SK-N-MC (cell line): ENCODE data around the gene TIMM10.

Source experiments
- DNase-seq: peaks from one replicate; pipeline ENCODE4 v3.0.0-alpha.2; 2011; ENCODE audit warnings: low read depth, low spot score
- H3K27ac ChIP-seq: fragments of 200-600 bp; sonication (generic); 2 replicates; pipeline ENCODE4 v1.5.1; 2016; ENCODE audit warnings: mixed run types
- H3K36me3 ChIP-seq: fragments of 200-600 bp; sonication (generic); 2 replicates; pipeline ENCODE4 v1.6.1; 2017; ENCODE audit warnings: antibody characterized with exemption, low read length, mixed read lengths; ENCODE audit not compliant: insufficient read depth
- H3K4me3 ChIP-seq: fragments of 200-600 bp; sonication (generic); 2 replicates; pipeline ENCODE4 v1.5.1; 2016
- H3K9ac ChIP-seq: fragments of 200-600 bp; sonication (generic); 2 replicates; pipeline ENCODE4 v1.8.0; 2017; ENCODE audit warnings: mixed run types, mixed read lengths; ENCODE audit not compliant: insufficient read length
- H3K9me3 ChIP-seq: fragments of 200-600 bp; sonication (generic); 2 replicates; pipeline ENCODE4 v1.6.1; 2017; ENCODE audit warnings: low read depth, mild to moderate bottlenecking, antibody characterized with exemption, low read length, moderate library complexity, mixed read lengths
- EZH2 ChIP-seq: fragments of 200-600 bp; sonication (generic); IDR thresholded peaks from one replicate; pipeline ENCODE4 v1.6.1; 2017; ENCODE audit warnings: antibody characterized with exemption
- FOXP2 ChIP-seq: optimal IDR thresholded peaks from 2 replicates; pipeline ENCODE3; 2011; ENCODE audit warnings: mild to moderate bottlenecking, moderate library complexity; ENCODE audit not compliant: insufficient read depth; ENCODE audit errors: extremely low read length, control extremely low read depth
- POLR2AphosphoS5 ChIP-seq: IDR thresholded peaks from 2 replicates; pipeline ENCODE4 v1.6.1; 2012; ENCODE audit warnings: mild to moderate bottlenecking, low read depth, low read length, borderline replicate concordance

TIMM10 gene

DNA sequence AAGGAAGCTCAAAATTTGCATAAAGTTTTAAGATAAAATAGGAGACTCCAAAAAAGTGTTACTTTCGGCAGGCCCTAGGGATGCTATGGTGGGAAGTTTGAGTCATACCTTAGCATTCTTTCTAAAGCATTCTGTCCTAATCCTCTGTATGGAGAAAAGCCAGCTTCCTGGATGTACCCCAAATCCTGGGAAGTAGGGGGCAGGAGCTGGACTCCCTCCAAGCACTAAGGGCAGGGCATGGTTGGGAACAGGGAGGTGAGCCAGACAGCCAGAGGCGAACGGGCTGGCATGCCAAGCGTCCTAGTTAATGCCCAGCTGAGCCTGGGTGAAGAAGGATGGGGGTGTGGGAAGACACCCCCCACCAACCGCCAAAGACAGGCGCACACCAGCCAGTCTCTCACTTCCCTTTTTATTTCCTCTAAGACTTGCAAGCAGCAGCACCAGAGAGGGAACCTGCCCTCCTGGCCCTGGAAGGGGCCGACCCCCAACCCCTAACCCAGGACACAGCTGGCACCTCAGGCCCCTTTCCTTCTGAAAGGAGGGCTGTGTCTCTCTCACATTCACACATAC, 46.3 kb downstream of the TIMM10 start:
- DNase-seq = no peak
- Histone ChIP-seq H3K36me3 (no peaks in the 10 kb centered on the region; the same call in 1 of the 2 replicates), H3K27ac (no peak overlapping the region), H3K4me3 (no peak overlapping the region), H3K9me3 (no peaks in the 10 kb centered on the region), H3K9ac (no peak overlapping the region)
- TF ChIP-seq FOXP2 (no peak), EZH2 (no peak), POLR2AphosphoS5 (no peak)

GRCh38 chr11:57483562-57483918, 47.0 kb downstream of the TIMM10 start:
- H3K36me3 ChIP-seq = no peaks in the 10 kb centered on the region; the same call in 1 of the 2 replicates
- peak overlapping the region; percentile 91 for H3K4me3 ChIP-seq
- peak overlapping the region; percentile 85 for H3K9ac ChIP-seq
- H3K9me3 ChIP-seq = no peaks in the 10 kb centered on the region
- no peak for TF ChIP-seq EZH2
- TF ChIP-seq FOXP2 = no peak
- TF ChIP-seq POLR2AphosphoS5 = no peak
- H3K27ac ChIP-seq = 0 out of 2 replicates have a peak overlapping the region, but pooled peaks have one; percentile 1
- DNase-seq = no peak

DNA sequence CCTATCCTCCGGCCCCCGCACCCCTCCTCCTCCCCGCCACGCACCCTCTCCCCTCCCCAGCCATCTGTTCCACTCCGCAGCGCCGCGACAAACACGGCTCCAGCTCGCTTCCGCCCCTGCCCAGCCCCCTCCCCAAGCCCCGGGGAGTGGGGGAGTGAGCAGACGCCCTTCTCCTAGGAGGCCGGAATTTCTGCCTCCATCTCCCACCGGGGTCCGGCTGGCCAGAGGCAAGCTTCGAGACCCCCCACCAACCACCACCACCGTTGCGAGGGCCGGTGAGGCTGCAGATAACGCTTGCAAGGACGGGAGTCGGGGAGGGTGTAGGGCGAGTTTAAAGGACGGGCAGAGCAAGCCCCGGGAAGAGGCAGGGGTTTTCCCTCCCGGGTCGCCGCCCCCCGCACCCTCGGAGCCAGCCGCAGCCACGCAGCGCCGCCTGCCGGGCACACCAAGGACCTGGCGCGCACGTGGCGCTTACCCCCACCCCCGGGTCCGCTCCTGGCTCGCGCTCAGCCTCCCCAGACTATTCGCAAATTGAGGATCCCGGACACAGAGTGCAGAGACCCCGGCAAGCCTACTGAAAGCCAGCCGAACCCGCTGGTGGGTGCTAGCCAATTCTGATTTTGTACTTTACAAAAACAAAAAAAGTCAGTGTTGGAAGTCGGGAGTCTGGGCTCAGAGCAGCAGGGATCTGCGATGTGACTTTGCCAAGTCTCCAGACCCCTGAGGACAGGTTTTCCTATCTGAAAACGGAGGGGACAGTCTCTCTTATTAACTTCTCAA, 47.6 kb downstream of the TIMM10 start:
- no peak for TF ChIP-seq EZH2
- peak; percentile 66 for TF ChIP-seq POLR2AphosphoS5
- TF ChIP-seq FOXP2 = peak; percentile 45
- H3K9ac ChIP-seq = peak overlapping the region; percentile 85

GRCh38 chr11:57481915-57482781, 48.4 kb downstream of the TIMM10 start:
- Histone ChIP-seq H3K36me3 (no peaks in the 10 kb centered on the region; the same call in 1 of the 2 replicates), H3K4me3 (peak overlapping the region; percentile 91), H3K9me3 (no peaks in the 10 kb centered on the region), H3K9ac (peak overlapping the region; percentile 85), H3K27ac (0 out of 2 replicates have a peak overlapping the region, but pooled peaks have one; percentile 23)
- DNase-seq = no peak
- TF ChIP-seq EZH2 = no peak
- no peak for TF ChIP-seq FOXP2
- no peak for TF ChIP-seq POLR2AphosphoS5

More for the DNA sequence above, 47.6 kb downstream of the TIMM10 start:
- no peaks in the 10 kb centered on the region for H3K9me3 ChIP-seq
- no peak for DNase-seq
- H3K4me3 ChIP-seq = peak overlapping the region; percentile 91
- peak overlapping the region; percentile 60; the same call in 1 of the 2 replicates for H3K27ac ChIP-seq
- H3K36me3 ChIP-seq = no peaks in the 10 kb centered on the region; the same call in 1 of the 2 replicates

DNA sequence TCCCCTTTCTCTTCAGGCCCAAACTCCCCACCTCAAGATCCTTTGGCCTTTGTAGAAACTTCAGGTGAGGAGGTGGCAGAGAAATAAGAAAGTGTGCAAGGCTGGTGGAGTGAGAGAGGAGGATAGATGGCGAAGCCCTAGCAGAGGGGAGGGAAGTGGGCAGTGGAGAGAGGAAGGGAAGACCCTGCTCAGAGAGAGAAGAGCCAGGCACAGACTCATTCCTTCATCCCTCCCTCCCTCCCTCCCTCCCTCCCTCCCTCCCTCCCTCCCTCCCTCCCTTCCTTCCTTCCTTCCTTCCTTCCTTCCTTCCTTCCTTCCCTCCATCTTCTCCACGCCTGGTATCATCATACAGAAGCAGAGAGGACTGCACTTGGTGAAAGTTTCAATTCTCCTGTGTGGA, 49.2 kb downstream of the TIMM10 start:
- no peak overlapping the region; the same call in 1 of the 2 replicates for H3K27ac ChIP-seq
- H3K36me3 ChIP-seq = no peaks in the 10 kb centered on the region; the same call in 1 of the 2 replicates
- no peak overlapping the region for H3K4me3 ChIP-seq
- no peak for TF ChIP-seq POLR2AphosphoS5
- no peak for TF ChIP-seq EZH2
- no peak for TF ChIP-seq FOXP2
- H3K9ac ChIP-seq = no peak overlapping the region
- no peaks in the 10 kb centered on the region for H3K9me3 ChIP-seq
- no peak for DNase-seq

DNA sequence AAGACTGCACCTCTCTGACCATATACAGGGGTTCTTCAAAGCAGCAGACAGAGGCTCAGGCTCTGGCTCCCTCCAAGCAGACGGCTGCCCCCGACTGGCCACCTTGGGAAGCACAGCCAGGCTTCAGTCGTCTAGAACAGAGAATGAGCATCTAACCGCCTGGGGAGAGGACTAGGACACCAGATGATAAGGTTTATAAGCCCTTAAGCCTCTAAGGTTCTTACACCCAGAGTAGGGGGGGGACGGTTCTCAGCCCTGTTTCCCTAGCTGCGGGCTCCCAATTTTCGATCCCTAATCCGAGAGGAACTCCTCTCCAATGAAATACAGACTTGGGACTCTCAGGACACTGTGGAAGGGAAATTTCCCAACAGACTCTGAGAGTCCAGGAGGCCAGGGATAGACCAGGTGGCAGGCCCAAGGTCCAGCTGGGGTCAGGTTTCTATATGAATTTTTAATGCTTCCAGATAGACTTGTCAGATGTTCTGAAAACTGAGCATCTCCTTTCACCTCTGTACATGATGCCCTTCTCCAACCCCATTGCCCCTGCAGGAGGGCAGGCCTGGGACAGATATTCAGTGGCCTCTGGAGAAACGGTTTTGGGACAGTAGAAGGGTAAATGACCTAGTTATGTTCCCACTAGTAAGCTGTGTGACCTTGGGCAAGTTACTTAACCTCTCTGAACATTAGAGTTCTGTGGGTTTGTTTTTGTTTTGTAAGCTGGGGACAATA, 50.0 kb downstream of the TIMM10 start:
- H3K27ac ChIP-seq = no peak overlapping the region
- DNase-seq = no peak
- TF ChIP-seq FOXP2 = no peak
- no peak for TF ChIP-seq POLR2AphosphoS5

DNA sequence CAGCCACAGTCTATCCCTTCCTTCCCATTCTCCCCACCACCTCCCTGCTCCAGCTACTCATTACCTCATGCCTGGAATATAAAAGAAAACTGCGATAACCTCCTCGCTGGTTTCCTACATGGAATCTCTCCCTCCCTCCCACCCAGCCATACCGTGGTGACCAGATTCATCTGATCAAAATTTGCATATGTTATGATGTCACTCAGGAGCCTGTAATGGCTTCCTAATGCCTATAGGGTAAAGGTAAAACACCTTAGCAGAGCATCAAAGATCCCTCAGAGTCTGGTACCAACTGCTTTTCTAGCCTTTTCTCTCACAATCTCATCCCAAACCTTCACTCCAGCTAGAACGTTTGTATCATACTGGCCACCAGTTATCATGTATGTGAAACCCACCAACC, 50.6 kb downstream of the TIMM10 start:
- Histone ChIP-seq H3K27ac (no peak overlapping the region), H3K36me3 (no peaks in the 10 kb centered on the region), H3K9me3 (no peaks in the 10 kb centered on the region), H3K9ac (no peak overlapping the region), H3K4me3 (no peak overlapping the region)
- DNase-seq = no peak
- TF ChIP-seq EZH2 (no peak), FOXP2 (no peak), POLR2AphosphoS5 (no peak)

More for the DNA sequence above, 50.0 kb downstream of the TIMM10 start:
- H3K9ac ChIP-seq = no peak overlapping the region
- H3K9me3 ChIP-seq = no peaks in the 10 kb centered on the region
- no peaks in the 10 kb centered on the region; the same call in 1 of the 2 replicates for H3K36me3 ChIP-seq
- no peak overlapping the region for H3K4me3 ChIP-seq
